HCT116 (cell line): ENCODE measurements around the gene ANO8.

Experiments
- ATF3 ChIP-seq: IDR thresholded peaks from 2 replicates; pipeline ENCODE4 v1.6.1; 2012
- CTCF ChIP-seq, 3 experiments: fragments of 200-600 bp in 1 of 3; sonication (generic) in 1 of 3; IDR thresholded peaks in 2 of 3; conservative IDR thresholded peaks in 1 of 3; 2 replicates each; pipeline ENCODE4 v1.5.1; 2012 to 2017; ENCODE audit warnings: low read depth in 2 of 3, low read length in 2 of 3, antibody characterized with exemption in 1 of 3, borderline replicate concordance in 1 of 3, control low read depth in 1 of 3, mild to moderate bottlenecking in 1 of 3, mixed read lengths in 1 of 3, mixed run types in 1 of 3, moderate library complexity in 1 of 3; ENCODE audit not compliant: insufficient read depth in 1 of 3
- EZH2 ChIP-seq: fragments of 200-600 bp; sonication (generic); IDR thresholded peaks from 2 replicates; pipeline ENCODE4 v1.6.1; 2017; ENCODE audit warnings: antibody characterized with exemption, mixed run types
- POLR2A ChIP-seq: IDR thresholded peaks from 2 replicates; pipeline ENCODE4 v1.7.0; 2011; ENCODE audit warnings: borderline replicate concordance; ENCODE audit not compliant: insufficient read depth, insufficient read length; ENCODE audit errors: extremely low read depth
- POLR2AphosphoS5 ChIP-seq: IDR thresholded peaks from 2 replicates; pipeline ENCODE4 v1.6.1; 2011; ENCODE audit warnings: mild to moderate bottlenecking, low read depth, low read length, moderate library complexity
- TCF7L2 ChIP-seq: IDR thresholded peaks from 2 replicates; pipeline ENCODE4 v1.7.0; 2011; ENCODE audit warnings: borderline replicate concordance, inconsistent platforms; ENCODE audit not compliant: insufficient read depth, insufficient read length; ENCODE audit errors: extremely low read depth
- TF ChIP-seq, protein P1 (sequence below): IDR thresholded peaks from 2 replicates; pipeline ENCODE4 v1.6.1; 2012; ENCODE audit warnings: low read depth

- no peak for TF ChIP-seq EZH2
- peak in 2 of 3 experiments; percentile 54 to 76; a peak in 4 of 6 replicates for TF ChIP-seq CTCF (IDR thresholded peaks at IDR 0.05 in 2 of 3, conservative IDR thresholded peaks at IDR 0.05 in 1 of 3; ENCODE audit: borderline replicate concordance in 1 of 3, insufficient read depth in 1 of 3, low read depth in 2 of 3, low read length in 2 of 3)
- no peak for TF ChIP-seq ATF3
- TF ChIP-seq, protein P1, sequence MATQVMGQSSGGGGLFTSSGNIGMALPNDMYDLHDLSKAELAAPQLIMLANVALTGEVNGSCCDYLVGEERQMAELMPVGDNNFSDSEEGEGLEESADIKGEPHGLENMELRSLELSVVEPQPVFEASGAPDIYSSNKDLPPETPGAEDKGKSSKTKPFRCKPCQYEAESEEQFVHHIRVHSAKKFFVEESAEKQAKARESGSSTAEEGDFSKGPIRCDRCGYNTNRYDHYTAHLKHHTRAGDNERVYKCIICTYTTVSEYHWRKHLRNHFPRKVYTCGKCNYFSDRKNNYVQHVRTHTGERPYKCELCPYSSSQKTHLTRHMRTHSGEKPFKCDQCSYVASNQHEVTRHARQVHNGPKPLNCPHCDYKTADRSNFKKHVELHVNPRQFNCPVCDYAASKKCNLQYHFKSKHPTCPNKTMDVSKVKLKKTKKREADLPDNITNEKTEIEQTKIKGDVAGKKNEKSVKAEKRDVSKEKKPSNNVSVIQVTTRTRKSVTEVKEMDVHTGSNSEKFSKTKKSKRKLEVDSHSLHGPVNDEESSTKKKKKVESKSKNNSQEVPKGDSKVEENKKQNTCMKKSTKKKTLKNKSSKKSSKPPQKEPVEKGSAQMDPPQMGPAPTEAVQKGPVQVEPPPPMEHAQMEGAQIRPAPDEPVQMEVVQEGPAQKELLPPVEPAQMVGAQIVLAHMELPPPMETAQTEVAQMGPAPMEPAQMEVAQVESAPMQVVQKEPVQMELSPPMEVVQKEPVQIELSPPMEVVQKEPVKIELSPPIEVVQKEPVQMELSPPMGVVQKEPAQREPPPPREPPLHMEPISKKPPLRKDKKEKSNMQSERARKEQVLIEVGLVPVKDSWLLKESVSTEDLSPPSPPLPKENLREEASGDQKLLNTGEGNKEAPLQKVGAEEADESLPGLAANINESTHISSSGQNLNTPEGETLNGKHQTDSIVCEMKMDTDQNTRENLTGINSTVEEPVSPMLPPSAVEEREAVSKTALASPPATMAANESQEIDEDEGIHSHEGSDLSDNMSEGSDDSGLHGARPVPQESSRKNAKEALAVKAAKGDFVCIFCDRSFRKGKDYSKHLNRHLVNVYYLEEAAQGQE: no peak
- no peak for TF ChIP-seq TCF7L2
- peak; percentile 42 for TF ChIP-seq POLR2A
- peak; percentile 79 for TF ChIP-seq POLR2AphosphoS5
Measured at GRCh38 chr19:17327654-17328516, 6.8 kb downstream of the ANO8 start.
